IPS-18c (cell line): ENCODE data around the gene HCK.

ENCODE experiments used
- H3K4me3 ChIP-seq: 2 replicates; pipeline ENCODE4 v1.7.0; 2013; ENCODE audit warnings: low read depth, mild to moderate bottlenecking, low read length, moderate library complexity; ENCODE audit not compliant: insufficient read depth
- H3K9me3 ChIP-seq: one replicate; pipeline ENCODE4 v1.6.1; 2013; ENCODE audit warnings: mild to moderate bottlenecking, low read length, moderate library complexity; ENCODE audit not compliant: control insufficient read depth, insufficient read depth

Gene HCK

DNA sequence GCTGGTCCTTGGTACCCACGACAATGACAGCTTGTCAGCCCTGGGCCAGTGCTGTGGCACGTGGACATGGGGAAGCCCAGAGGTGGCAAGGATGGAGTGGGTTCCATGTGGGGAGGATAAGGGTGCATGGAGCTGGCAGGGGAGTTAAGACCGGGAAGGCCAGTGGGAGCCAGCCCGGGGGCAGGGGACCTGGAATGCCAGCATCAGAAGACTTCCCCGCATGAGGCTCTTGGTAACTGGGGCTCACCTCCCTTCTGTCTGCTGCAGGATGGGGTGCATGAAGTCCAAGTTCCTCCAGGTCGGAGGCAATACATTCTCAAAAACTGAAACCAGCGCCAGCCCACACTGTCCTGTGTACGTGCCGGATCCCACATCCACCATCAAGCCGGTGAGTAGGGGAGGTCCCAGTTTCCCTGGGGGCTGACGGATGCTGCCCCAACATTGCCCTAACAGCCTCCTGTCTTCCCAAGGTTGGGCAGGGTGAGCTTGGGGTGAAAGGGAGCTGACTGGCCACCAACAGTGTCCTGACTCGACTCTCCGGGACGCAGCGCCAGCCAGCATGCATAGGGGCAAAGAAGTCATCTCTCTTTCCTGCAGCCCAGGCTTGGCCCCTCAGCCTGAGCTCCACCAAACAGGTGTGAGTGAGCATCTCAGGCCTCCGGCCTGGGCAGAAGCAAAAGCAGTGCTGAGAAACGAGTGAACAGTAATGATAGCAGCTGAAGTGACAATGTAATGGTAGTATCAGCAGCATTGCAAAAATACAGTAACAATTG is 19.5 kb downstream of the HCK start:
- Histone ChIP-seq H3K9me3 (no peaks in the 10 kb centered on the region), H3K4me3 (no peak overlapping the region)

GRCh38 chr20:32072168-32072750 is 20.2 kb downstream of the HCK start:
- Histone ChIP-seq H3K9me3 (no peaks in the 10 kb centered on the region), H3K4me3 (no peak overlapping the region)

- Histone ChIP-seq H3K4me3 (no peak overlapping the region), H3K9me3 (no peaks in the 10 kb centered on the region)
Measured at GRCh38 chr20:32075534-32075933, 23.5 kb downstream of the HCK start.

- Histone ChIP-seq H3K9me3 (no peaks in the 10 kb centered on the region), H3K4me3 (no peak overlapping the region)
Measured at GRCh38 chr20:32077190-32077589, 25.1 kb downstream of the HCK start.

DNA sequence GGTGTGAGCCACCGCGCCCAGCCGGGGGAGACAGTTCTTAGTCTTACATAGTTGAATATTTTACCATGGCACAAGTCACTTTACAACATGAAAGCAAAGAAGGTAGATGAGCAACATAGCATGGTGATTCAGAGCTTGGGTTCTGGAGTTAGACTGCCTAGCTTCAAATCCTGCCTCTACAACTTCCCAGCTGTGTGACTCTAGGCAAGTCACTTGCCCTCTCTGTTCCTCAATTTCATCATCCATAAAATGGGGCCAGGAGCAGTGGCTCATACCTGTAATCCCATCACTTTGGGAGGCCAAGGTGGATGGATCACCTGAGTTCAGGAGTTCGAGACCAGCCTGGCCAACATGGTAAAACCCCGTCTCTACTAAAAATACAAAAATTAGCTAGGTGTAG is 26.3 kb downstream of the HCK start:
- H3K9me3 ChIP-seq, result no peaks in the 10 kb centered on the region
- no peak overlapping the region for H3K4me3 ChIP-seq

- no peaks in the 10 kb centered on the region for H3K9me3 ChIP-seq
- no peak overlapping the region for H3K4me3 ChIP-seq
Measured at GRCh38 chr20:32078791-32079190, 26.7 kb downstream of the HCK start.

DNA sequence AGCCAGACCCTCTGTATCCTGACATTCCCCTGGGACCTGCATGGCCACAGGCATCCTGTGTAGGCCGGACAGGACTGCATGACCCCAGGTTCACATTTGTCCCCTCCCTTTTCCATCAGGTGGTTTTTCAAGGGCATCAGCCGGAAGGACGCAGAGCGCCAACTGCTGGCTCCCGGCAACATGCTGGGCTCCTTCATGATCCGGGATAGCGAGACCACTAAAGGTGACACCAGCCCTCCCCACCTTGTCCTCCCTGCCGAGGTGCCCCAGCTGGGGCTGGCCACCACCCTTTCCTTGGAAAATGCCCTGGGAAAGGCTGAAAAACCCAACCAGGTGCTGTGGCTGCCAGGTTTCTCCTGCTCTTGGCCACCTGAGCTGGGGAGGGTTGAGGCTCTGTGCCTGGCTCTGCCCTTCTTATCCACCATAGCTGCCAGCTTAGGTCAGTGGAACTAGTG is 27.6 kb downstream of the HCK start:
- Histone ChIP-seq H3K4me3 (no peak overlapping the region), H3K9me3 (no peaks in the 10 kb centered on the region)

DNA sequence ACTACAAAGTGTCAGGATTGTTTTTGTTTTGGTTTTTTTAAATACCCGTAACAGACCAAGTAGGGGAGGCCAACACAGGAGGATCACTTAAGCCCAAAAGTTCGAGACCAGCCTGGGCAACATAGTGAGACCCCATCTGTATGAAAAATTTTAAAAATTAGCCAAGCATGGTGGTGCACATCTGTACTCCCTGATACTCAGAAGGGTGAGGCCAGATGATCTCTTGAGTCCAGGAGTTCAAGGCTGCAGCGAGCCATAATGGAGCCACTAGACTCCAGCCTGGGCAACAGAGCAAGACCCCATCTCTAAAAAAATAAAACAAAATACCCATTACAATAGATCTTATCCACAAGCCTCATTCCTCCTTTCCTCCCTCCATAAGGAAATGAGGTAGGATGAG is 28.7 kb downstream of the HCK start:
- Histone ChIP-seq H3K4me3 (no peak overlapping the region), H3K9me3 (no peaks in the 10 kb centered on the region)

GRCh38 chr20:32083469-32083868 is 31.4 kb downstream of the HCK start:
- Histone ChIP-seq H3K9me3 (peaks cover 3% of the 10 kb centered on the region), H3K4me3 (no peak overlapping the region)

DNA sequence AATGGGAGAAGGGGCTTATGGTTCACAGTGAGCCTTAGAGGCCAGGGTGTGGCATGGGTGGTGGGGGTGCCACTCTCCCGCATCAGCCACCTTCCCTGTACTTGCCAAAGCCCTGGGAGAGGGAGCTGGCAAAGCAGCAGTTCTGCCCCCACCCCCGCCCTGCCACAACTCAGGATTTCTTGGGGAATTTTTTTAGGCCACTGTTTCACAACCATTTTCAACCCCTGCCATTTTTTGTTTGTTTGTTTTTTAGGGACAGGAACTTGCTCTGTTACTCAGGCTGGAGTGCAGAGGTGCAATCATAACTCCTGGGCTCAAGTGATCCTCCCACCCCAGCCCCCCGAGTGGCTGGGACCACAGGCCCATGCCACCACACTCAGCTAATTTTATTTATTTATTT is 35.0 kb downstream of the HCK start:
- H3K9me3 ChIP-seq, result peaks cover 3% of the 10 kb centered on the region
- no peak overlapping the region for H3K4me3 ChIP-seq

DNA sequence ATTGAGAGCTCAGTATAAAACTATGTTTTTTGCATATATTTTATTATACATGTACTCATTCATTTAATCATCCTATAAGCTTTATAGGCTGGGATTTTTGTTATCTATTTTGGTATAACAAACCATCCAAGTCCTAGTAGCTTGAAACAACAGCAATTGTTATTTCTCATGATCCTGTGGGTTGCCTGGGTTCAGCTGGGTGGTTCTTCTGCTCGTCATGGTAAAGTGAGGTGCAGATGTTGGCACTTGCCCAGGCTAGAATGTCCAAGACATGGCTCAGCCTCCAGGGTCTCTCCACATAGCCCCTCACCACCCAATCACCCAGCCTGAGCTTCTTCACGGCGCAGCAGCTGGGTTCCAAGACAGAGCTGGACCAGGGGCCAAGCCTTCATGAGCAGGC is 36.7 kb downstream of the HCK start:
- no peak overlapping the region for H3K4me3 ChIP-seq
- H3K9me3 ChIP-seq, result peaks cover 3% of the 10 kb centered on the region

DNA sequence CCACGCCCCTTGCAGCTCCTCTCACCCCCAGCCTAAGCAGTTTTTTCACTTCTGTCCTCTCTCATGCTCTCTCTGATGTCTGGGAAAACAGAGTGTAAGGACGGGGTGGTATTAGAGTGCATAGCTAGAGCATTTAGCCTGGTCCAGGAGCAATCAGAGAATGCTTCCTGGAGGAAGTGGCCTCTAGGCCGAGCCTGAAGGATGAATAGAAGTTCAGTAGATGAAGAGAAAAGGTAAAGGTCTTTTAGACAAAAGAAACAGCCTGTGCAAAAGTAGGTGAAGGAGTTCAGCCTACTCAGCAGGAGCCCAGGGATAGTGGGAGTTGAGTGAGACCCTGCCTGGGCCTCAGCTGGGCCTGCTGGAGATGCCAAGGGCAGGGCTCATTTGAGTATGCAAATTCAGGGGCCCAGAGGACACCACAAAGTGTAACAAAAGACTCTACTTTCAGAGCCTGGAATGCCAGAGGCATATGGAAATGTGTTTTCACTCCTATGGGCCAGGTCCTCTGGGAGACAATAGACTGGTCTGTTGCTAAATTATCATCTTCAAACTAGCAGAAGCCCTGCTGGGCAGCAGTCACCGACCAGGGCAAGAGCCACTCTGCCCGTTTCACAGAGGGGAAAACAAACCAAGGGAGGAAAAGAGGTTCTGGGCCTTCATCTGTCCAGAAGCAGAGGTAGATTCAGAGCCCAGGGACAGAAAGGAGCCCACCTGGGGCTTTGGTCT is 37.8 kb downstream of the HCK start:
- Histone ChIP-seq H3K9me3 (peaks cover 3% of the 10 kb centered on the region), H3K4me3 (no peak overlapping the region)

GRCh38 chr20:32091888-32092346 is 39.9 kb downstream of the HCK start:
- H3K9me3 ChIP-seq, result peaks cover 2% of the 10 kb centered on the region

GRCh38 chr20:32098786-32099185 is 46.7 kb downstream of the HCK start:
- Histone ChIP-seq H3K9me3 (no peaks in the 10 kb centered on the region), H3K4me3 (no peak overlapping the region)

More at GRCh38 chr20:32091888-32092346, 39.9 kb downstream of the HCK start:
- H3K4me3 ChIP-seq, result no peak overlapping the region

GRCh38 chr20:32108814-32109391 is 56.9 kb downstream of the HCK start:
- no peaks in the 10 kb centered on the region for H3K9me3 ChIP-seq
- H3K4me3 ChIP-seq, result peak overlapping the region; percentile 100; the same call in 1 of the 2 replicates

DNA sequence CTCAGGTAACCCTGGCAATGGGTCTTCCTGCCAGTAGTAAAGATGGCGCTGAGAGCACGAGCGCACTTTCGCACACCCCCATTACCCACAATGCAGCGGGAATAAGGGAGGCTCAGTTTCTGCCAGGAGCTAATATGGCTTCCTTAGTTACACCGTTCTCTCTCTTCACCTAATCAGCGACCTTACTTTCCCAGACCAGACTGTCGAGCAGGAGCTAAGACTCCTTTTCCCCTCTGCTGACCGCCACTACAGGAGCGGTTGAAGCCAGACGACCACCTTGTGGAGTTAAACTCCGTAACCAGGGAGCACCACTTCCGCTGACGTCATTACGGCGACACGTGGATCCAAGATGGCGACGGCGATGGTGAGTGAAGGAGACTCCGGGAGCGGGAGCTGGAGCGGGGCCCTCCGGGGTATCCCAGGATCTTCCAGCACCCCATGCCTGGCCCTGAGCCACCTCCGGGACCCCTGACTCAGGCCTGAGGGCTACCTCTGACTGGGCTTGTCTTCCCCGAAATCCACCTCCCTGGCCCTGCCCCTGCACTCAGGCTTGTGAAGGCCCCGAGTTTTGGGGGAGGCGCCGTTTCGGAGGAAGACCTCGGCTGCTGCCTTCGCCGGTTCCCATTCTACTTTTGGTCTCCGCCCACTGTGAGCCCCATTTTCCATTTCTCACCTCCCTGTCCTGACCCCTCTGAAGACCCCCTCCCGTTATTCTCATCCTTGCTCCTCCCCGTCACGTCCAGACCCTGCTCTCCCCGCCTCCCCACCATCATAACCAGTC is 57.5 kb downstream of the HCK start, which contains the start of gene TM9SF4:
TM9SF4 (plus strand) TSS at position 323 of the 781 bp plus-strand sequence; CDS start at position 350, 27 bp downstream.
- Histone ChIP-seq H3K4me3 (peak within 1 kb of the TSS; percentile 100), H3K9me3 (no peaks in the 10 kb centered on the region)

GRCh38 chr20:32110173-32110704 is 58.2 kb downstream of the HCK start:
- peak overlapping the region; percentile 100 for H3K4me3 ChIP-seq
- H3K9me3 ChIP-seq, result no peaks in the 10 kb centered on the region
